Transverse colon (tissue), 4 donors: ENCODE results near the gene PNLDC1. TPM values are rescaled to one million over a fixed set of nuclear protein-coding genes. Genes with fewer than 3 reads are reported as not detected.

Experiments used
- DNase-seq: peaks from one replicate; pipeline ENCODE4 v3.0.0-alpha.2; 2019
- H3K27ac ChIP-seq, 4 donors: fragments of 200-600 bp; sonication (generic); 2 replicates each; pipeline ENCODE4 v1.5.1; 2016 to 2018; ENCODE audit warnings: inconsistent platforms in 4 of 4
- H3K27me3 ChIP-seq: fragments of 200-600 bp; sonication (generic); 2 replicates; pipeline ENCODE4 v1.5.1; 2017; ENCODE audit warnings: inconsistent platforms
- H3K36me3 ChIP-seq, 4 donors: fragments of 200-600 bp; sonication (generic); 2 replicates each; pipeline ENCODE4 v1.5.1; 2017 to 2019; ENCODE audit warnings: inconsistent platforms in 4 of 4
- H3K4me1 ChIP-seq, 4 donors: fragments of 200-600 bp; sonication (generic); 2 replicates each; pipeline ENCODE4 v1.5.1; 2017 to 2020; ENCODE audit warnings: inconsistent platforms in 4 of 4
- H3K4me3 ChIP-seq, 4 donors: fragments of 200-600 bp; sonication (generic); 1 replicate in 1 of 4; 2 replicates in 3 of 4; pipeline versions ENCODE4 v1.5.1 to v1.6.1; 2017 to 2019; ENCODE audit warnings: inconsistent platforms in 4 of 4
- H3K9me3 ChIP-seq, 2 donors: fragments of 200-600 bp; sonication (generic); 2 replicates each; pipeline ENCODE4 v1.5.1; 2017 to 2019; ENCODE audit warnings: inconsistent platforms in 2 of 2
- CTCF ChIP-seq, 5 experiments: fragments of 200-600 bp in 3 of 5; fragments of 450-650 bp in 2 of 5; sonication (generic) in 3 of 5; IDR thresholded peaks; 1 replicate in 2 of 5; 2 replicates in 3 of 5; pipeline ENCODE4 v1.5.1; 2016 to 2017; ENCODE audit warnings: antibody characterized with exemption in 5 of 5, inconsistent platforms in 3 of 5, mild to moderate bottlenecking in 2 of 5, moderate library complexity in 1 of 5
- EP300 ChIP-seq: sonication (generic); formaldehyde crosslinking; IDR thresholded peaks from one replicate; pipeline ENCODE4 v1.6.1; 2017; ENCODE audit warnings: antibody characterized with exemption, low read depth
- POLR2A ChIP-seq: fragments of 450-650 bp; IDR thresholded peaks from one replicate; pipeline ENCODE4 v1.6.1; 2016; ENCODE audit warnings: antibody characterized with exemption, mild to moderate bottlenecking, moderate library complexity
- POLR2AphosphoS5 ChIP-seq, 3 donors: sonication (generic); formaldehyde crosslinking; IDR thresholded peaks; one replicate each; pipeline ENCODE4 v1.6.1; 2016; ENCODE audit warnings: antibody characterized with exemption in 3 of 3
- WGBS, 2 donors: methylation state at CpG; one replicate each; pipeline ENCODE4 v1.1.5; 2018; ENCODE audit warnings: low coverage in 1 of 2; 5-methylcytosine and 5-hydroxymethylcytosine counted together
- in situ Hi-C, 4 donors: fragments of 200-750 bp; cut with MboI; loops; one replicate each; pipeline versions ENCODE4 v1.15.0 to v1.15.1; 2017; ENCODE audit warnings: low sequenced_read_pairs in 3 of 4, low pct_ligation_motif_present in 1 of 4, low pct_unique_long_range_greater_than_20kb in 1 of 4
- intact Hi-C: fragments of 100-400 bp; cut with DNase I; formaldehyde crosslinking; loops from one replicate; pipeline ENCODE4 v1.15.1; 2023; ENCODE audit warnings: low total_unique reads
- total RNA-seq, 4 donors: library from RNA; depleted of rRNA; stranded (reverse); fragments of >200 nt; gene quantifications; one replicate each; pipeline ENCODE4 v1.1.0, GENCODE V29; 2016

PNLDC1 gene
- 1 to 10 TPM in 1 of 4 donors, not detected in 3; 1.5 TPM for total RNA-seq

- H3K9me3 ChIP-seq = no peaks in the 10 kb centered on the region
- in situ Hi-C loops (no loop called here), intact Hi-C loops (no loop called here)
- WGBS, 2 donors = 80 to 94% methylated on average over 2 to 43 of the region's 50 CpGs
- H3K27me3 ChIP-seq = no peaks in the 10 kb centered on the region
- H3K4me1 ChIP-seq = peaks cover 0 to 5% (median 0%) of the 10 kb centered on the region in 4 donors
- TF ChIP-seq POLR2AphosphoS5 (IDR thresholded peaks at IDR 0.05) (no peak), CTCF (IDR thresholded peaks at IDR 0.05) (no peak), POLR2A (no peak)
- DNase-seq = no peak
- peaks cover 0 to 17% (median 0%) of the 10 kb centered on the region in 4 donors for H3K36me3 ChIP-seq
- no peak within 1 kb of the TSS for H3K4me3 ChIP-seq
- H3K27ac ChIP-seq = no peak within 1 kb of the TSS
Measured at GRCh38 chr6:159800141-159800865, at the start of gene PNLDC1. Gene PNLDC1 (plus strand): TSS chr6:159800276. CDS start chr6:159800308, 32 bp downstream.

- in situ Hi-C loops (no loop called here), intact Hi-C loops (no loop called here)
- Histone ChIP-seq H3K4me3 (no peak overlapping the region), H3K27me3 (no peaks in the 10 kb centered on the region), H3K9me3 (no peaks in the 10 kb centered on the region), H3K27ac (no peak overlapping the region), H3K4me1 (no peaks in the 10 kb centered on the region), H3K36me3 (peaks cover 0 to 65% (median 21%) of the 10 kb centered on the region in 4 donors)
- WGBS, 2 donors = 67 to 83% methylated on average over 1 to 3 of the region's 3 CpGs
- TF ChIP-seq EP300 = no peak
- no peak for TF ChIP-seq POLR2A
- no peak for TF ChIP-seq POLR2AphosphoS5 (IDR thresholded peaks at IDR 0.05)
- TF ChIP-seq CTCF (IDR thresholded peaks at IDR 0.05) = no peak
- no peak for DNase-seq
Measured at GRCh38 chr6:159751448-159751847, 48.6 kb upstream of the PNLDC1 start.

- in situ Hi-C loops (no loop called here), intact Hi-C loops (no loop called here)
- Histone ChIP-seq H3K4me3 (no peak overlapping the region), H3K4me1 (no peaks in the 10 kb centered on the region), H3K36me3 (peaks cover 0 to 47% (median 21%) of the 10 kb centered on the region in 4 donors), H3K27ac (no peak overlapping the region), H3K27me3 (no peaks in the 10 kb centered on the region), H3K9me3 (no peaks in the 10 kb centered on the region)
- 74 to 79% methylated on average over 6 of the region's 6 CpGs for WGBS, 2 donors
- TF ChIP-seq POLR2A (no peak), POLR2AphosphoS5 (IDR thresholded peaks at IDR 0.05) (no peak), EP300 (no peak), CTCF (IDR thresholded peaks at IDR 0.05) (no peak)
- DNase-seq = no peak
Measured at GRCh38 chr6:159753081-159753872, 46.8 kb upstream of the PNLDC1 start.

GRCh38 chr6:159754401-159754800 lies 45.7 kb upstream of the PNLDC1 start:
- Histone ChIP-seq H3K4me3 (no peak overlapping the region), H3K27me3 (no peaks in the 10 kb centered on the region), H3K4me1 (no peaks in the 10 kb centered on the region), H3K36me3 (peaks cover 0 to 45% (median 18%) of the 10 kb centered on the region in 4 donors), H3K9me3 (no peaks in the 10 kb centered on the region), H3K27ac (no peak overlapping the region)
- WGBS, 2 donors = 83 to 88% methylated on average over 1 to 2 of the region's 2 CpGs
- no peak for TF ChIP-seq POLR2A
- no peak for TF ChIP-seq EP300
- TF ChIP-seq POLR2AphosphoS5 (IDR thresholded peaks at IDR 0.05) = no peak
- no peak for TF ChIP-seq CTCF (IDR thresholded peaks at IDR 0.05)
- intact Hi-C loops (no loop called here), in situ Hi-C loops (no loop called here)
- DNase-seq = no peak
